H9 (cell line): ENCODE results near the gene IMPACT. TPM values are rescaled to one million over a fixed set of nuclear protein-coding genes. Genes with fewer than 3 reads are reported as not detected.

ENCODE experiments used
- DNase-seq: peaks from one replicate; pipeline ENCODE4 v3.0.0-alpha.2; 2017
- H2AFZ ChIP-seq: one replicate; pipeline ENCODE4 v1.6.1; 2013; ENCODE audit warnings: mild to moderate bottlenecking, low read length, control low read depth, moderate library complexity
- H2AK5ac ChIP-seq: 2 replicates; pipeline ENCODE4 v1.6.1; 2013; ENCODE audit warnings: low read length, control low read depth, mixed read lengths; ENCODE audit not compliant: insufficient read length
- H2BK120ac ChIP-seq: one replicate; pipeline ENCODE4 v1.6.1; 2013; ENCODE audit warnings: low read depth, mild to moderate bottlenecking, low read length, control low read depth, inconsistent platforms; ENCODE audit not compliant: poor library complexity, severe bottlenecking
- H2BK12ac ChIP-seq: 2 replicates; pipeline ENCODE4 v1.6.1; 2013; ENCODE audit warnings: low read length, control low read depth, mixed read lengths, low read depth; ENCODE audit not compliant: insufficient read length
- H2BK15ac ChIP-seq: 2 replicates; pipeline ENCODE4 v1.6.1; 2013; ENCODE audit warnings: low read depth, low read length, control low read depth
- H2BK20ac ChIP-seq: one replicate; pipeline ENCODE4 v1.6.1; 2013; ENCODE audit warnings: low read depth, mild to moderate bottlenecking, low read length, control low read depth, inconsistent platforms; ENCODE audit not compliant: poor library complexity, severe bottlenecking
- H2BK5ac ChIP-seq: 2 replicates; pipeline ENCODE4 v1.6.1; 2013; ENCODE audit warnings: low read length, control low read depth, mixed read lengths; ENCODE audit not compliant: insufficient read length
- H3K14ac ChIP-seq: 2 replicates; pipeline ENCODE4 v1.6.1; 2013; ENCODE audit warnings: low read length, control low read depth; ENCODE audit not compliant: insufficient read depth
- H3K18ac ChIP-seq: 2 replicates; pipeline ENCODE4 v1.6.1; 2013; ENCODE audit warnings: low read depth, mild to moderate bottlenecking, mixed read lengths, low read length, control low read depth; ENCODE audit not compliant: insufficient read length
- H3K23ac ChIP-seq: 2 replicates; pipeline ENCODE4 v1.6.1; 2013; ENCODE audit warnings: low read length, control low read depth, mixed read lengths, low read depth; ENCODE audit not compliant: insufficient read length
- H3K23me2 ChIP-seq: 2 replicates; pipeline ENCODE4 v1.6.1; 2013; ENCODE audit warnings: low read depth, mild to moderate bottlenecking, mixed read lengths, low read length, control low read depth; ENCODE audit not compliant: insufficient read length, poor library complexity, severe bottlenecking
- H3K27ac ChIP-seq: 2 replicates; pipeline ENCODE4 v1.5.1; 2013; ENCODE audit warnings: low read length, control low read depth, mixed read lengths, low read depth; ENCODE audit not compliant: insufficient read length
- H3K27me3 ChIP-seq: 2 replicates; pipeline ENCODE4 v1.6.1; 2013; ENCODE audit warnings: low read length, control low read depth, inconsistent platforms; ENCODE audit not compliant: insufficient read depth
- H3K4ac ChIP-seq: 2 replicates; pipeline ENCODE4 v1.6.1; 2013; ENCODE audit warnings: low read depth, mild to moderate bottlenecking, control low read depth, inconsistent platforms, low read length, moderate library complexity
- H3K4me1 ChIP-seq: 2 replicates; pipeline ENCODE4 v1.6.1; 2013; ENCODE audit warnings: low read length, control low read depth, inconsistent platforms; ENCODE audit not compliant: insufficient read depth
- H3K4me2 ChIP-seq: 2 replicates; pipeline ENCODE4 v1.6.1; 2013; ENCODE audit warnings: low read length, control low read depth, mixed read lengths; ENCODE audit not compliant: insufficient read length, insufficient read depth
- H3K56ac ChIP-seq: 2 replicates; pipeline ENCODE4 v1.6.1; 2013; ENCODE audit warnings: low read depth, mild to moderate bottlenecking, mixed read lengths, low read length, control low read depth; ENCODE audit not compliant: insufficient read length
- H3K79me1 ChIP-seq: 2 replicates; pipeline ENCODE4 v1.6.1; 2013; ENCODE audit warnings: low read depth, mild to moderate bottlenecking, moderate library complexity, low read length, control low read depth, inconsistent platforms; ENCODE audit not compliant: insufficient read depth, poor library complexity, severe bottlenecking
- H3K79me2 ChIP-seq: 2 replicates; pipeline ENCODE4 v1.6.1; 2013; ENCODE audit warnings: low read length, control low read depth, inconsistent platforms; ENCODE audit not compliant: insufficient read depth
- H3K9ac ChIP-seq: 2 replicates; pipeline ENCODE4 v1.6.1; 2013; ENCODE audit warnings: low read length, control low read depth, mixed read lengths; ENCODE audit not compliant: insufficient read length; ENCODE audit errors: extremely low read depth
- H3K9me3 ChIP-seq: one replicate; pipeline ENCODE4 v1.6.1; 2013; ENCODE audit warnings: low read depth, low read length, inconsistent platforms; ENCODE audit not compliant: control insufficient read depth
- H3T11ph ChIP-seq: one replicate; pipeline ENCODE4 v1.6.1; 2013; ENCODE audit warnings: mild to moderate bottlenecking, low read length, control low read depth, inconsistent platforms
- H4K20me1 ChIP-seq: one replicate; pipeline ENCODE4 v1.6.1; 2013; ENCODE audit not compliant: control insufficient read depth, insufficient read length, insufficient read depth
- H4K5ac ChIP-seq: 2 replicates; pipeline ENCODE4 v1.6.1; 2013; ENCODE audit warnings: low read depth, mild to moderate bottlenecking, mixed read lengths, low read length, control low read depth; ENCODE audit not compliant: insufficient read length
- H4K8ac ChIP-seq: replicated peaks from 2 replicates; pipeline ENCODE4 v1.6.1; 2013; ENCODE audit warnings: low read length, control low read depth, mixed read lengths, low read depth; ENCODE audit not compliant: insufficient read length
- H4K91ac ChIP-seq: 2 replicates; pipeline ENCODE4 v1.6.1; 2013; ENCODE audit warnings: low read depth, mild to moderate bottlenecking, moderate library complexity, mixed read lengths, low read length, control low read depth; ENCODE audit not compliant: insufficient read length
- H3K27ac Mint-ChIP-seq, 3 experiments: 2 replicates in 2 of 3; 3 replicates in 1 of 3; pipeline ENCODE4 v1.8.0; 2020 to 2021; ENCODE audit warnings: mixed read lengths in 3 of 3, mild to moderate bottlenecking in 1 of 3, moderate library complexity in 1 of 3
- H3K27me3 Mint-ChIP-seq: 2 replicates; pipeline ENCODE4 v1.8.0; 2021; ENCODE audit warnings: low read depth, mild to moderate bottlenecking, moderate library complexity, mixed read lengths
- H3K36me3 Mint-ChIP-seq, 3 experiments: 2 replicates in 2 of 3; 3 replicates in 1 of 3; pipeline ENCODE4 v1.8.0; 2020 to 2021; ENCODE audit warnings: low read depth in 3 of 3, mixed read lengths in 3 of 3; ENCODE audit not compliant: insufficient read depth in 1 of 3
- H3K4me1 Mint-ChIP-seq, 2 experiments: 2 replicates each; pipeline ENCODE4 v1.8.0; 2020; ENCODE audit warnings: mixed read lengths in 2 of 2
- H3K4me3 Mint-ChIP-seq, 2 experiments: 2 replicates in 1 of 2; 3 replicates in 1 of 2; pipeline ENCODE4 v1.8.0; 2020 to 2021; ENCODE audit warnings: mild to moderate bottlenecking in 2 of 2, mixed read lengths in 2 of 2, moderate library complexity in 1 of 2
- H3K9me3 Mint-ChIP-seq, 2 experiments: 2 replicates in 1 of 2; 3 replicates in 1 of 2; pipeline ENCODE4 v1.8.0; 2020; ENCODE audit warnings: mild to moderate bottlenecking in 2 of 2, mixed read lengths in 2 of 2, moderate library complexity in 1 of 2
- CTCF ChIP-seq: fragments of 200-600 bp; sonication (generic); conservative IDR thresholded peaks from 3 replicates; pipeline ENCODE4 v1.8.0; 2021; ENCODE audit warnings: antibody characterized with exemption, mild to moderate bottlenecking
- WGBS: extraction: QIAGEN DNeasy Blood & Tissue Kit; methylation state at CpG from one replicate; pipeline ENCODE4 v1.1.7; 2013; ENCODE audit warnings: missing lambda C conversion rate, low lambda C conversion rate, mixed read lengths; ENCODE audit not compliant: insufficient read length; ENCODE audit errors: extremely low coverage; 5-methylcytosine and 5-hydroxymethylcytosine counted together
- total RNA-seq: library from RNA; stranded (reverse); gene quantifications from 2 replicates; pipeline ENCODE4 v1.2.1, GENCODE V29; 2021

IMPACT gene
- total RNA-seq, 1 experiment from 2014 or later: 41.9 TPM

GRCh38 chr18:24461996-24462395 lies 35.5 kb downstream of the IMPACT start:
- no peaks in the 10 kb centered on the region for H3K79me1 ChIP-seq
- H3K27ac ChIP-seq: no peak overlapping the region
- H2BK20ac ChIP-seq: no peak overlapping the region
- Mint-ChIP-seq H3K4me1 (peaks cover 9 to 11% of the 10 kb centered on the region in 2 experiments), H3K27me3 (no peaks in the 10 kb centered on the region; the same call in 1 of the 2 replicates), H3K9me3 (peaks cover 3 to 7% of the 10 kb centered on the region in 2 experiments; a peak in 4 of 5 replicates), H3K4me3 (no peak overlapping the region), H3K36me3 (peaks cover 0 to 6% (median 4%) of the 10 kb centered on the region in 3 experiments; a peak in 1 of 7 replicates), H3K27ac (no peak overlapping the region)
- H3K79me2 ChIP-seq: no peaks in the 10 kb centered on the region
- no peak overlapping the region for H2BK15ac ChIP-seq
- WGBS: no CpG with 5 or more reads among the region's 8 CpGs
- H3K9me3 ChIP-seq: no peaks in the 10 kb centered on the region
- no peaks in the 10 kb centered on the region for H3K27me3 ChIP-seq
- H3T11ph ChIP-seq: no peak overlapping the region
- H2AFZ ChIP-seq: no peak overlapping the region
- no peak overlapping the region for H3K9ac ChIP-seq
- H4K8ac ChIP-seq: no peak overlapping the region
- H4K20me1 ChIP-seq: no peaks in the 10 kb centered on the region
- H3K23me2 ChIP-seq: no peaks in the 10 kb centered on the region
- no peak overlapping the region for H4K5ac ChIP-seq
- DNase-seq: no peak
- no peak overlapping the region for H3K23ac ChIP-seq
- no peak overlapping the region for H2BK12ac ChIP-seq
- H3K56ac ChIP-seq: no peak overlapping the region
- no peak overlapping the region for H3K18ac ChIP-seq
- no peak overlapping the region for H3K4ac ChIP-seq
- no peak overlapping the region for H4K91ac ChIP-seq
- no peak overlapping the region for H2BK120ac ChIP-seq
- no peak overlapping the region for H2AK5ac ChIP-seq
- no peak overlapping the region for H2BK5ac ChIP-seq
- no peak for TF ChIP-seq CTCF
- no peaks in the 10 kb centered on the region; the same call in 1 of the 2 replicates for H3K4me1 ChIP-seq
- no peak overlapping the region for H3K14ac ChIP-seq
- H3K4me2 ChIP-seq: no peak overlapping the region
